ENCODE results near the gene IQSEC1. TPM values are rescaled to one million over a fixed set of nuclear protein-coding genes. Genes with fewer than 3 reads are reported as not detected.

Gene IQSEC1
- total RNA-seq, 1 experiment from 2014 or later: 28.1 TPM

GRCh38 chr3:13003608-13004007, 69.6 kb downstream of the IQSEC1 start (continued):
- no peak for TF ChIP-seq REST (IDR thresholded peaks at IDR 0.05; ENCODE audit: low read depth)
- no peak for TF ChIP-seq FOSL1 (IDR thresholded peaks at IDR 0.05; ENCODE audit: low read depth)
- TF ChIP-seq CBX3 (IDR thresholded peaks at IDR 0.05; ENCODE audit: low read depth): no peak
- TF ChIP-seq CTCF (IDR thresholded peaks at IDR 0.05 in 2 of 3, conservative IDR thresholded peaks at IDR 0.05 in 1 of 3; ENCODE audit: borderline replicate concordance in 1 of 3, insufficient read depth in 1 of 3, low read depth in 2 of 3, low read length in 2 of 3): no peak
- TF ChIP-seq EGR1 (IDR thresholded peaks at IDR 0.05; ENCODE audit: low read depth): no peak
- TF ChIP-seq EZH2 (IDR thresholded peaks at IDR 0.05): no peak

GRCh38 chr3:13002398-13003124, 70.7 kb downstream of the IQSEC1 start:
- H3K4me2 ChIP-seq (ENCODE audit: low read length): no peak overlapping the region
- ATAC-seq: no peak

More at GRCh38 chr3:13002398-13003124, 70.7 kb downstream of the IQSEC1 start:
- ChIA-PET POLR2A (no interaction called here), RAD21 (ENCODE audit: low non-redundant PET in 1 of 2, low total read pairs in 2 of 2, uncharacterized antibody in 2 of 2, unreplicated experiment in 2 of 2) (no interaction called here), CTCF (no interaction called here)
- Histone ChIP-seq H3K9me3 (ENCODE audit: control insufficient read depth in 1 of 2, insufficient read depth in 1 of 2, low read depth in 1 of 2, low read length in 2 of 2) (no peaks in the 10 kb centered on the region), H3K36me3 (ENCODE audit: control insufficient read depth in 1 of 2, insufficient read depth in 2 of 2, low read length in 2 of 2) (no peaks in the 10 kb centered on the region), H3K27ac (ENCODE audit: low read depth, low read length) (no peak overlapping the region), H3K4me3 (replicated peaks in 1 of 2; ENCODE audit: low read depth in 1 of 2, low read length in 2 of 2) (no peak overlapping the region), H3K9ac (ENCODE audit: low read length) (no peak overlapping the region), H2AFZ (ENCODE audit: low read depth, low read length, poor library complexity, severe bottlenecking) (no peak overlapping the region), H3K27me3 (ENCODE audit: insufficient read depth, low read length) (no peaks in the 10 kb centered on the region), H3K9me2 (ENCODE audit: insufficient read depth) (no peaks in the 10 kb centered on the region), H3K4me1 (ENCODE audit: control insufficient read depth in 1 of 2, insufficient read depth in 2 of 2, low read length in 2 of 2) (peaks cover 11 to 18% of the 10 kb centered on the region in 2 experiments), H3K79me2 (ENCODE audit: insufficient read depth, low read length) (no peaks in the 10 kb centered on the region), H4K20me1 (ENCODE audit: insufficient read depth) (no peaks in the 10 kb centered on the region)
- no peak for DNase-seq (ENCODE audit: low read depth, low spot score)
- TF ChIP-seq CBX3 (IDR thresholded peaks at IDR 0.05; ENCODE audit: low read depth): no peak
- no peak for TF ChIP-seq ATF3 (IDR thresholded peaks at IDR 0.05)
- no peak for TF ChIP-seq EZH2 (IDR thresholded peaks at IDR 0.05)
- TF ChIP-seq REST (IDR thresholded peaks at IDR 0.05; ENCODE audit: low read depth): no peak
- no peak for TF ChIP-seq ELF1 (IDR thresholded peaks at IDR 0.05; ENCODE audit: borderline replicate concordance, low read depth)
- TF ChIP-seq EGR1 (IDR thresholded peaks at IDR 0.05; ENCODE audit: low read depth): no peak
- no peak for TF ChIP-seq POLR2A (IDR thresholded peaks at IDR 0.05; ENCODE audit: borderline replicate concordance, extremely low read depth, insufficient read depth, insufficient read length)
- no peak for TF ChIP-seq POLR2AphosphoS5 (IDR thresholded peaks at IDR 0.05; ENCODE audit: low read depth, low read length)
- TF ChIP-seq JUND (IDR thresholded peaks at IDR 0.05): no peak
- TF ChIP-seq FOSL1 (IDR thresholded peaks at IDR 0.05; ENCODE audit: low read depth): no peak
- TF ChIP-seq TCF7L2 (IDR thresholded peaks at IDR 0.05; ENCODE audit: borderline replicate concordance, extremely low read depth, insufficient read depth, insufficient read length): no peak
- TF ChIP-seq CEBPB (IDR thresholded peaks at IDR 0.05; ENCODE audit: low read depth): no peak
- no TSS peak for BruUV-seq (replicated peaks)
- intact Hi-C loops (cut with micrococcal nuclease): no loop called here
